Activated CD4-positive, alpha-beta T cell treated with anti-CD3 and anti-CD28 coated beads, Interleukin-2, amount 50 U/mL, for 24 hours (primary cell): ENCODE results near the gene BRSK1.

ENCODE experiments used
- DNase-seq, 2 donors: peaks; one replicate each; pipeline ENCODE4 v3.0.0-alpha.2; 2020; ENCODE audit warnings: low read depth in 1 of 2, low spot score in 1 of 2

The BRSK1 gene

GRCh38 chr19:55283548-55284377, at the start of gene BRSK1:
Gene BRSK1 (plus strand): TSS chr19:55283997. CDS start chr19:55284443, 446 bp downstream.
- no peak for DNase-seq

GRCh38 chr19:55238030-55238429, 45.8 kb upstream of the BRSK1 start:
- no peak for DNase-seq

GRCh38 chr19:55239004-55239403, 44.8 kb upstream of the BRSK1 start:
- no peak for DNase-seq

- no peak for DNase-seq
Observed at GRCh38 chr19:55240713-55241020, 43.1 kb upstream of the BRSK1 start.

GRCh38 chr19:55241143-55241934, 42.5 kb upstream of the BRSK1 start:
- DNase-seq, result no peak

- no peak for DNase-seq
Observed at GRCh38 chr19:55241935-55242464, 41.8 kb upstream of the BRSK1 start.

- DNase-seq, result no peak
Observed at GRCh38 chr19:55242517-55242916, 41.3 kb upstream of the BRSK1 start.

- no peak for DNase-seq
Observed at GRCh38 chr19:55244004-55244680, 39.7 kb upstream of the BRSK1 start.

GRCh38 chr19:55245236-55245904, 38.4 kb upstream of the BRSK1 start:
- DNase-seq, result no peak

GRCh38 chr19:55246462-55247451, 37.0 kb upstream of the BRSK1 start:
- no peak for DNase-seq

- DNase-seq, result no peak
Observed at GRCh38 chr19:55247621-55248099, 36.1 kb upstream of the BRSK1 start.

GRCh38 chr19:55248166-55248675, 35.6 kb upstream of the BRSK1 start:
- DNase-seq, result no peak

GRCh38 chr19:55248704-55249103, 35.1 kb upstream of the BRSK1 start:
- DNase-seq, result no peak

GRCh38 chr19:55249841-55250240, 34.0 kb upstream of the BRSK1 start:
- DNase-seq, result no peak

GRCh38 chr19:55250262-55251036, 33.3 kb upstream of the BRSK1 start:
- no peak for DNase-seq

GRCh38 chr19:55251341-55252081, 32.3 kb upstream of the BRSK1 start:
- DNase-seq, result no peak

- no peak for DNase-seq
Observed at GRCh38 chr19:55252760-55253663, 30.8 kb upstream of the BRSK1 start.
